ENCODE data around the gene ANTXR2. TPM values are rescaled to one million over a fixed set of nuclear protein-coding genes. Genes with fewer than 3 reads are reported as not detected.
"Not testable (repeated sequence)": the region's sequence is repeated elsewhere in the genome, so short reads cannot be mapped to it uniquely, and the experiment has no call there.

The ANTXR2 gene
- polyA plus RNA-seq, 3 donors = 79.8 to 98.6 (median 85.0) TPM

GRCh38 chr4:80029364-80029763, 43.7 kb downstream of the ANTXR2 start:
- no peak for DNase-seq (ENCODE audit: low read depth in 3 of 3, low spot score in 2 of 3)

DNA sequence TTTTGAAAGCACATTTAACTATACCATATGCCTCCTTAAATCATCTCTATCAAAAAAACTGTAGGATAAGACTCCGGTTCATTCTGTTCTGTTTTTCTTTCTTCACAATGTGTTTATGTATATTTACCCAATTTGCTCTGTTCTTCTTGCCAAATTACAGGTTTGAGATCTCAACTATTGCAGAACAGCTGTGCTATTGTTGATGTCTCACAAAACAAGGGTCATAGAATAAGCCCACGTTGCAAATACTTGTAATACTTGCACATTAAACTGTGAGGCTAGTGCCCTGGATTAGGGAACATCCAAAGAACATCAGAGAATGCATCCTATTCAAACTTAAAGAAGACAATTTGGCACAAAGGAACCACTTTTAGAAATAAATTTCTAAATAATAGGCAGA, 45.4 kb downstream of the ANTXR2 start:
- DNase-seq (ENCODE audit: low read depth in 3 of 3, low spot score in 2 of 3) = no peak

DNA sequence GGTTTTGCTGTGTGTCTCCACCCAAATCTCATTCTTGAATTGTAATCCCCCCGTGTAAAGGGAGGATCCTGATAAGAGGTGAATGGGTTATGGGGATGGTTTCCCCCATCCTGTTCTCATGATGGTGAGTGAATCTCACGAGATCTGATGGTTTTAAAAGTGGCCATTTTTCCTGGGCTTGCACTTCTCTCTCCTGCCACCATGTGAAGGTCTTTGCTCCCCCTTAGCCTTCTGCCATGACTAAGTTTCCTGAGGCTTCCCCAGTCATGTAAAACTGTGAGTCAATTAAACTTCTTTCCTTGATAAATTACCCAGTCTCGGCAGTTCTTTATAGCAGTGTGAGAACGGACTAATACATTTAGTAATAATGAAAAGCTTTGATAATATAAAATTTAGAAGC, 46.9 kb downstream of the ANTXR2 start:
- no peak for DNase-seq (ENCODE audit: low read depth in 3 of 3, low spot score in 2 of 3)

GRCh38 chr4:80024335-80024734, 48.7 kb downstream of the ANTXR2 start:
- DNase-seq (ENCODE audit: low read depth in 3 of 3, low spot score in 2 of 3) = no peak

DNA sequence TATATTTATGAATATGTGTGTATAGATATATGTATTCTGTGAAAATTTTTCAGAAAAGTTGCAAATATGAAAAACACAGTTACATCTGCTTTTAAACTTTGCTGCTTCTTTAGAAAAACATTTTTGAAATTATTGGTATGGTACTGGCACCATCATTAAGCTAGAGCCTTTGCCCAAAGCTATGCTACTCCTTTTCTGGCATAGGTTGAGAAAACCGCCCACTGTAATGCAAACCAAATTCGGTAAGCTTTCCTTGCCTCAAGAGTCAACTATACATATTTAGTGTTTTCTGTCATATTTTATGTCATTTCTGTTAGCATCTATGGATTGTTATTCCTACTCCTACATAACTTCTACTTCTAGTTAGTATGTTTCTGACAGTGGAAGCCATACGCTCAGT, 50.7 kb downstream of the ANTXR2 start:
- DNase-seq (ENCODE audit: low read depth in 3 of 3, low spot score in 2 of 3) = no peak

DNA sequence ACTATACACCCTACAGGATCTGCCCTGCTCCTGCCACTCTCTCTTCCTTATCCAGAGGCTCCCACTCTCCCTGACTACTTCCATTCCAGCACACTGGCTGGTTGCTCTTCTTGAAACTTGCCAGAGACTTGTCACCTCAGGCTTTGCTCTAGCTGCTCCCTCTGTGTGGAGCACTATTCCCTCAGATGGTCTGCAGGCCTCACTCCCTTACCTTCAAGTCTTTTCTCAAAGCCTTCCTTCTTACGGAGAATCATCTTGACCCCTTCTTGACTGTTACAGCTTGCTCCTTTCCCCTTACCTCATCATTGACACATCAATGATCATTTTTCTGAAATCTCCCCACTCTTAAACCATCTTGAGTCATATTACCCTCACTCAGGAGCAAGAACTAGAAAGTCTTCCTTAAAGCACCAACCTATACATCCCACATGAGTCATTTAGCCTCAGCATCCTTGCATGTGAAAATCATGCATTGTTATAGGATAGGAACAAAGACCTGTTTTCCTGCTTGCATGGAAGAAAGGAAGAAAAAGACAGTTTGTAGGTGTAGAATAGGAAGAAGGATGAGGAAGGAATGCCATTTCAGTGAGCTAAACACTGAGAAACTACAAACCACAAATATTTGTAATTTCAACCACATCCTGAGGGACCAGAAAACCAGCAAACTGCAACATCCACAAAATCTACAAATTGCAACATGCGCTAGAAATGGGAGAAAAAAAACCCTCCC, 55.7 kb downstream of the ANTXR2 start:
- no peak for DNase-seq (ENCODE audit: low read depth in 3 of 3, low spot score in 2 of 3)

GRCh38 chr4:80016506-80016905, 56.5 kb downstream of the ANTXR2 start:
- DNase-seq (ENCODE audit: low read depth in 3 of 3, low spot score in 2 of 3) = no peak

- no peak for DNase-seq (ENCODE audit: low read depth in 3 of 3, low spot score in 2 of 3)
These were observed 57.4 kb downstream of the ANTXR2 start for GRCh38 chr4:80015407-80016189.

DNA sequence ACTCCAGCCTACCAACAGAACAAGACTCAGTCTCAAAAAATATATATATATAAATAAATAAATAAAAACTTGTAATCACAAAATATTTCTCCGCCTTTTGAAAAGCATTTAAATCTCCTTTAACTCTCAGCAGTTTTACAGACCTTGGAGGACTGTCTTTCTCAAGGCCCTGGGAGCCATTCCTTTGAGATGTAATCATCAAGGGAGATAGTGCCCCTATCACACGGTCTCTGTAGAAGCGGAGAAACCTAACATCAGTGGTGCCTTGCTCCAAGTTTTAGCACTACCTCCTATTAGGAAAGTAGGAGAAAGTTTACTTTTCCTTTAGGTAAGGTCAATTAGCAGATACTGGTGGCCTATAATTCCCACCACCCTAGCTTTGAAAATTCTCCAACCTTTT, 58.5 kb downstream of the ANTXR2 start:
- DNase-seq (ENCODE audit: low read depth in 3 of 3, low spot score in 2 of 3) = no peak

- no peak for DNase-seq (ENCODE audit: low read depth in 3 of 3, low spot score in 2 of 3)
These were observed 60.7 kb downstream of the ANTXR2 start for GRCh38 chr4:80012291-80012690.

DNA sequence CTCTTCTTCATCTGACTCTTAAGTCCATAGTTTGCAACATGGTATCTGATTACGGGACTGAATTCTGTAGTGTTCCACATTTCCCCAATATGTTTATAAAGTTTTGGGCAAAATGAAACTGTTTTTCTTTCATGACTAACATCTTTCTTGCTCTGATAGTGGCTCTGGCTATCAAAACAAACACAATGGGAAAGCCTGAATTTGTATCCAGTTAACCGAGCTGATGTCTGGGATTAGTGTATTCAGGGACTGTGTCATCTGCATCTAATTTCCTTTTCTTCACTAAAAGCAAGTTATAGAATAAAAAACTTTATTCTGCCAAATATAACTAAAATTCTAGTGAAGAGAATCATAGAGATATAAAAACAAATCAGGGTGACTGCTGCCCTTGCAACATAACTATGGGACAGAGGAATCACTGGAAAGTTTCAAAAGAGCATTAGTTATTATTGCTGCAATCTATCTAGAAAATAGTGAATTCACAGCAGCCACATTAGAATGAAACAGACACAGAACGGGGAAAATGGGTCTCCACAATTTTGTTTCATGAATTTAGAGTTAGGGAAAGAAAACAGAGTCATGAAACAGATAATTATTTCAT, 61.3 kb downstream of the ANTXR2 start:
- no peak for DNase-seq (ENCODE audit: low read depth in 3 of 3, low spot score in 2 of 3)

DNA sequence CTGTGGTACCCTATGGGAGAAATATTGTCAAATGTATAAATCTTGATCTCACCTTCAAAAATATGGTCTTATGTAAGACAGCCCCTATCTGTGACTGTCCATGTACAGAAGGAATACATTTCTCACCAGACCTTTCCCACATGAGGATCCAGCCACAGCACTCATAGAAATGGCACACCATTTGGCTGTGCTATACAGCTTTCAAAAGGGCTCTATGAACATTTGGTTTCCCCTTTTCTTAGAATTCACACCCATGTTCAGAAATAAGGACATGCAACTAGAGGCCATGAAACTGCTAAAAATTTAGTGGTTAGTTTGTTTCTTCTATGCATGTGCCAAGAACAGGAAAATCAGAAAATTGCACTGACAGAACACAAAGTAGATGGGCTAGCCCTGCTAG, 62.7 kb downstream of the ANTXR2 start:
- no peak for DNase-seq (ENCODE audit: low read depth in 3 of 3, low spot score in 2 of 3)

DNA sequence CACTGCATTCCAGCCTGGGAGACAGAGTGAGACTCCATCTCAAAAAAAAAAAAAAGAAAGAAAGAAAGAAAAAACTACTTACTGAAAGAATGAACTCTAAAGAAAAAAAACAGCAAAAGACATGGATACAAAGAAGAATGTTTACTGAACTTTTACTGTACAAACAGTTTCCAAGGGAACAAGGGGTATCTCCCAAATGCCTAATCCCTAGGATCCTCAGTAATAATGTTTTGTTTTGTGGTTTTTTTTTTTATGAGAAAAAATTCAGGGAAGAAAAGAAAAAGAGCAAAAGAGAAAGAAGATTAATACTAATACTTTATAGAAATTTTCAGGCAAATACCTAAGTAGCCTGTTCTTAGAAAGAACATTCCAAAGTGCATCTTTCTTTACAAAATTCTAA, 63.2 kb downstream of the ANTXR2 start:
- no peak for DNase-seq (ENCODE audit: low read depth in 3 of 3, low spot score in 2 of 3)

GRCh38 chr4:80008971-80009370, 64.1 kb downstream of the ANTXR2 start:
- DNase-seq (ENCODE audit: low read depth in 3 of 3, low spot score in 2 of 3) = no peak

- no peak for DNase-seq (ENCODE audit: low read depth in 3 of 3, low spot score in 2 of 3)
These were observed 64.7 kb downstream of the ANTXR2 start for GRCh38 chr4:80008351-80008750.

DNA sequence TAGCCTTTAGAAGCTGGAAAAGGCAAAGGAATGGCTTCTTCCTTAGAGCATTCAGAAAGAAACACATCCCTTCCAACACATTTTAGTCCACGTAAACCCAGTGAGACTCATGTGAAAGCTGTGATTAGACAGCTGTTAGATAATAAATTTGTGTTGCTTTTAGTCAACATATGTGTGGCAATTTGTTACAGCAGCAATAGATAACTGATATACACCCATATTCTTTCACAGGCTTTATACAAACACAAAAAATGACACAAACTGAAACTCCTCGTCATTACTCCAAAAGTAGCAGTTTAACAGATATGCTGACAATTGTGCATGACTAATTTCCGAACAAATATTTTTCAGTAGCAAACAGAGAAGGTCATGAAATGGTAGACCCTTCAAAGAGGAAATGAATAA, 65.3 kb downstream of the ANTXR2 start:
- no peak for DNase-seq (ENCODE audit: low read depth in 3 of 3, low spot score in 2 of 3)

- no peak for DNase-seq (ENCODE audit: low read depth in 3 of 3, low spot score in 2 of 3)
These were observed 65.9 kb downstream of the ANTXR2 start for GRCh38 chr4:80006935-80007744.

- no peak for DNase-seq (ENCODE audit: low read depth in 3 of 3, low spot score in 2 of 3)
These were observed 67.2 kb downstream of the ANTXR2 start for GRCh38 chr4:80005863-80006262.

DNA sequence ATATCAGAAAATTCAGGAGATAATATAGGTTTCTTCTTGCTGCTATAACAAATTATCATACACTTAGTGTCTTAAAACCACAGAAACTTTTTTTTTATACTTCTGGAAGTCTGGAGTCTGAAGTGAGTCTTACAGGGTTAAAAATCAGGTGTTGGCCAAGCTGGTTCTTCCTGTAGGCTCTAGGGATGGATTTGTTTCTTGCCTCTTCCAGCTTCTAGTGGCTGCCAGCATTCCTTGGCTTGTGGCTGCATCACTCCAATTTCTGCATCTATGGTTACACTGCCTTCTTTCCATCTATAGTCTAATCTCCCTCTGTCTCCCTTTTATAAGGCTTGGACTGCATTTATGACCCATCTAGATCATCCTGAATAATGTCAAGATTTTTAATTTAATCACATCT, 68.7 kb downstream of the ANTXR2 start:
- no peak for DNase-seq (ENCODE audit: low read depth in 3 of 3, low spot score in 2 of 3)

DNA sequence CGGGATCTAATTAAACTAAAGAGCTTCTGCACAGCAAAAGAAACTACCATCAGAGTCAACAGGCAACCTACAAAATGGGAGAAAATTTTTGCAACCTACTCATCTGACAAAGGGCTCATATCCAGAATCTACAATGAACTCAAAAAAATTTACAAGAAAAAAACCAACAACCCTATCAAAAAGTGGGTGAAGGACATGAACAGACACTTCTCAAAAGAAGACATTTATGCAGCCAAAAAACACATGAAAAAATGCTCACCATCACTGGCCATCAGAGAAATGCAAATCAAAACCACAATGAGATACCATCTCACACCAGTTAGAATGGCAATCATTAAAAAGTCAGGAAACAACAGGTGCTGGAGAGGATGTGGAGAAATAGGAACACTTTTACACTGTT, 70.5 kb downstream of the ANTXR2 start:
- not testable (repeated sequence) for DNase-seq (ENCODE audit: low read depth in 3 of 3, low spot score in 2 of 3)

GRCh38 chr4:79999048-79999447, 74.0 kb downstream of the ANTXR2 start:
- DNase-seq (ENCODE audit: low read depth in 3 of 3, low spot score in 2 of 3) = not testable (repeated sequence)

Data from right renal cortex interstitium (tissue), 3 donors.